Cardiac muscle cell (in vitro differentiated cells and primary cell): ENCODE data around the gene MTUS2. TPM values are rescaled to one million over a fixed set of nuclear protein-coding genes. Genes with fewer than 3 reads are reported as not detected.

Experiments used
- DNase-seq, 2 donors: peaks; one replicate each; pipeline versions ENCODE4 v3.0.0 to v3.0.0-alpha.2; 2010 to 2017; ENCODE audit warnings: low read depth in 1 of 2, low spot score in 1 of 2
- H3K27ac ChIP-seq: fragments of 200-600 bp; sonication (generic); 2 replicates; pipeline ENCODE4 v1.5.1; 2016
- H3K27me3 ChIP-seq: fragments of 200-600 bp; sonication (generic); 2 replicates; pipeline ENCODE4 v1.6.0; 2016; ENCODE audit warnings: control low read depth
- H3K36me3 ChIP-seq: fragments of 200-600 bp; sonication (generic); 2 replicates; pipeline ENCODE4 v1.5.1; 2016; ENCODE audit warnings: control low read depth
- H3K4me1 ChIP-seq: fragments of 200-600 bp; sonication (generic); 2 replicates; pipeline ENCODE4 v1.8.1; 2017; ENCODE audit warnings: low read depth, mild to moderate bottlenecking, mixed run types
- H3K4me3 ChIP-seq: fragments of 200-600 bp; sonication (generic); 2 replicates; pipeline ENCODE4 v1.5.1; 2016; ENCODE audit warnings: mild to moderate bottlenecking
- H3K9me3 ChIP-seq: fragments of 200-600 bp; sonication (generic); 2 replicates; pipeline ENCODE4 v1.5.1; 2017; ENCODE audit warnings: low read depth, mild to moderate bottlenecking, control low read depth
- CTCF ChIP-seq: IDR thresholded peaks from 2 replicates; pipeline ENCODE4 v1.5.1; 2012; ENCODE audit warnings: low read depth, mild to moderate bottlenecking, low read length
- polyA plus RNA-seq: library from polyadenylated mRNA; unstranded; fragments of >200 nt; fragmentation: Nextera tagmentation; extraction: Ambion mirVana; gene quantifications from 2 replicates; pipeline ENCODE4 v1.2.1, GENCODE V29; 2016
- total RNA-seq: library from RNA; depleted of rRNA; stranded (reverse); fragments of >200 nt; gene quantifications from 2 replicates; pipeline ENCODE4 v1.2.3, GENCODE V29; 2016

The MTUS2 gene
- total and polyA plus RNA-seq, 2 experiments from 2014 or later: 31.6 to 96.9 TPM

DNA sequence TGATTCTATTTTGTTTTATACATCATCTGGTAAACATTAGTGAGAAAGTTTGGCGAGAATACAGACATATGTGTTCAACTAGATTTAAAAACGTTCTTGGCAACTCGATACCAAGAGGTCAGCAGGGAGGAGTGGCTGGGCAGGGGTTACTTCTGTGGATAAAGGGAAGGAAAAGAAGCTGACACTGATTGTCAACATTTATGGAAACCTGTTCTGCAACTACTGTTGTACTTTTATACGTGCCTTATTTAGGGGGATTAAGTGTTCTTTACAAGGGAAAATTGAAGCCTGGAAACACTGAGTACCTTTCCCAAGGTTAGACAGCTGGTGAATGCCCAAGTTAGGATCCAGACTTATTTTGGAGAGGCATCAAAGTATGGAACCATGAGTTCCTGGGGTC lies 65.0 kb downstream of the MTUS2 start:
- TF ChIP-seq CTCF: no peak
- H3K27ac ChIP-seq: no peak overlapping the region
- H3K4me3 ChIP-seq: no peak overlapping the region
- no peaks in the 10 kb centered on the region for H3K36me3 ChIP-seq
- no peaks in the 10 kb centered on the region for H3K9me3 ChIP-seq
- no peaks in the 10 kb centered on the region for H3K4me1 ChIP-seq
- DNase-seq: no peak
- no peaks in the 10 kb centered on the region for H3K27me3 ChIP-seq

DNA sequence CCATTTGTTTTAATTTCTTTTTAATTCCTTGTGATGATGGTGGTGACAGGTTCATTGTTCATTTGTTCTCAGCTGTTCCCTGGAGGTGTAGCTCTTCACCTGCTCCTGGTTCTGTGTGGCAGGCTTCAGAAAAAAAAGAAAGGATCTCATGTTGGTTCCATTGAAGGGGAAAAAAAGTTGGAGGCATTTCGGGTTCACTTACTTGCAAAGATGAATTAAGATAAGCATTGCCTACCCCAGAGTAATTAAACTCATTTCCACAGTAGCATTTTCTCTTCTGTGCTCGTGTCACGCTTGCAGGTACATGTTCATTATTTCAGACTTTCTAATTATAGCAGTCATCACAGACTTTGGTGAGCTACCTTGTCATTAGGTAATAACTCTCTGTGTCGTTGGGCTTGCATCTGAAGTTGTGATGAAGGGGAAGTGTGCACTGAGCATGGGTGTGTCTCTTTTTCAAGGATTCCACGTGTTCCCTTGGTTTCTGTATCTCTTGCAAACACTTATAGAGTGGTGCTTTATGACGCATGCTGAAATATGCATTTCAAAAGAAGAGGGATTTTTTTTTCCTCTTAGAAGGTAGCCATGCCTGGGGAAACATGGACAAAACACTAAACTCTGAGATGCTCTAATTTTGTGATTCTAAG lies 69.1 kb downstream of the MTUS2 start:
- H3K27ac ChIP-seq: no peak overlapping the region
- DNase-seq: no peak
- no peaks in the 10 kb centered on the region for H3K36me3 ChIP-seq
- H3K4me1 ChIP-seq: no peaks in the 10 kb centered on the region
- no peak for TF ChIP-seq CTCF
- no peak overlapping the region for H3K4me3 ChIP-seq
- H3K27me3 ChIP-seq: no peaks in the 10 kb centered on the region
- no peaks in the 10 kb centered on the region for H3K9me3 ChIP-seq

- Histone ChIP-seq H3K36me3 (no peaks in the 10 kb centered on the region), H3K9me3 (no peaks in the 10 kb centered on the region), H3K4me3 (no peak overlapping the region), H3K27ac (no peak overlapping the region), H3K27me3 (no peaks in the 10 kb centered on the region), H3K4me1 (no peaks in the 10 kb centered on the region)
- no peak for TF ChIP-seq CTCF
- peak in 1 of 2 donors; percentile 7 for DNase-seq
Observed at GRCh38 chr13:28890712-28891111, 70.6 kb downstream of the MTUS2 start.

DNA sequence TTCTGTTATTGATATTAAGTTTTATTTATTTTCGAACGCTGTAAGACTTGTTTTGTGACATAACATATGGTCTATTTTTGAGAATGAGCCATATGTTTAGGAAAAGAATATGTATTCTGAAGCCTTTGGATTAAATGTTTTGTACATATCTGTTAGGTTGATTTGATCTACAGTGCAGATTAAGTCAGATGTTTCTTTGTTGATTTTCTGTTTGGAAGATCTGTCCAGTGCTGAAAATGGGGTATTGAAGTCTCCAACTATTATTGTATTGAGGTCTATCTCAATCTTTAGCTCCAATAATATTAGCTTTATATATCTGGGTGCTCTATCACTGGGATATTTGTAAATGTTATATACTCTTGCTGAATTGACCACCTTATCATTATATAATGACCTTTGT lies 97.9 kb downstream of the MTUS2 start:
- no peak overlapping the region for H3K4me3 ChIP-seq
- no peaks in the 10 kb centered on the region for H3K9me3 ChIP-seq
- no peaks in the 10 kb centered on the region for H3K27me3 ChIP-seq
- TF ChIP-seq CTCF: no peak
- no peaks in the 10 kb centered on the region for H3K4me1 ChIP-seq
- no peak for DNase-seq
- H3K27ac ChIP-seq: no peak overlapping the region
- no peaks in the 10 kb centered on the region for H3K36me3 ChIP-seq

- DNase-seq: no peak
- H3K4me1 ChIP-seq: no peaks in the 10 kb centered on the region
- H3K27ac ChIP-seq: no peak overlapping the region
- H3K27me3 ChIP-seq: no peaks in the 10 kb centered on the region
- no peak for TF ChIP-seq CTCF
- no peaks in the 10 kb centered on the region for H3K9me3 ChIP-seq
- no peak overlapping the region for H3K4me3 ChIP-seq
- no peaks in the 10 kb centered on the region for H3K36me3 ChIP-seq
Observed at GRCh38 chr13:28922341-28922740, 102.2 kb downstream of the MTUS2 start.
